PC-9 (cell line): ENCODE measurements around the gene CD48. TPM values are rescaled to one million over a fixed set of nuclear protein-coding genes. Genes with fewer than 3 reads are reported as not detected.

Experiments used
- BruUV-seq: library from RNA; stranded (reverse); fragments of 400-500 nt; replicated peaks from 2 replicates; lab custom pipeline; 2021; lab: Mats Ljungman, UMichigan
- CTCF ChIA-PET: fragments of 300-600 bp; sonication (Branson Sonifier 250); formaldehyde crosslinking; loops from one replicate; lab custom pipeline; 2022; ENCODE audit warnings: antibody characterized with exemption; lab: Charles Lee
- POLR2A ChIA-PET: fragments of 300-600 bp; sonication (Branson Sonifier 250); formaldehyde crosslinking; loops from one replicate; lab custom pipeline; 2022; ENCODE audit warnings: antibody characterized with exemption; ENCODE audit not compliant: unreplicated experiment; lab: Charles Lee
- DNase-seq, 2 experiments: peaks; one replicate each; pipeline versions ENCODE4 v3.0.0 to v3.0.0-alpha.2; 2015 to 2022; ENCODE audit warnings: mixed read lengths in 1 of 2
- H2AFZ ChIP-seq: fragments of 200-600 bp; sonication (generic); 2 replicates; pipeline ENCODE4 v1.8.1; 2017; ENCODE audit warnings: antibody characterized with exemption
- H3F3A ChIP-seq: fragments of 200-600 bp; sonication (generic); 2 replicates; pipeline ENCODE4 v1.8.1; 2017; ENCODE audit warnings: antibody characterized with exemption, mild to moderate bottlenecking, low read depth; ENCODE audit not compliant: insufficient read depth
- H3K27ac ChIP-seq: fragments of 200-600 bp; sonication (generic); 2 replicates; pipeline ENCODE4 v1.6.1; 2016; ENCODE audit warnings: mixed run types
- H3K27me3 ChIP-seq: fragments of 200-600 bp; sonication (generic); 2 replicates; pipeline ENCODE4 v1.6.1; 2016; ENCODE audit warnings: low read depth, mixed run types; ENCODE audit not compliant: insufficient read depth
- H3K36me3 ChIP-seq: fragments of 200-600 bp; sonication (generic); 2 replicates; pipeline ENCODE4 v1.6.1; 2016; ENCODE audit warnings: low read depth, mixed run types
- H3K4me1 ChIP-seq: fragments of 200-600 bp; sonication (generic); replicated peaks from 2 replicates; pipeline ENCODE4 v1.6.1; 2016; ENCODE audit warnings: mixed run types; ENCODE audit not compliant: insufficient read depth
- H3K4me2 ChIP-seq: fragments of 200-600 bp; sonication (generic); 2 replicates; pipeline ENCODE4 v1.6.1; 2017; ENCODE audit warnings: mixed run types
- H3K4me3 ChIP-seq: fragments of 200-600 bp; sonication (generic); 2 replicates; pipeline ENCODE4 v1.6.1; 2016; ENCODE audit warnings: mixed run types
- H3K79me2 ChIP-seq: fragments of 200-600 bp; sonication (generic); 2 replicates; pipeline ENCODE4 v1.6.1; 2017; ENCODE audit warnings: low read depth, mixed run types
- H3K9me2 ChIP-seq: fragments of 200-600 bp; sonication (generic); 2 replicates; pipeline ENCODE4 v1.8.1; 2017; ENCODE audit warnings: mild to moderate bottlenecking; ENCODE audit not compliant: insufficient read depth
- H3K9me3 ChIP-seq: fragments of 200-600 bp; sonication (generic); 2 replicates; pipeline ENCODE4 v1.8.1; 2016; ENCODE audit warnings: low read depth; ENCODE audit not compliant: insufficient read depth
- H4K20me1 ChIP-seq: fragments of 200-600 bp; sonication (generic); 2 replicates; pipeline ENCODE4 v1.8.1; 2017; ENCODE audit not compliant: insufficient read depth
- CTCF ChIP-seq: fragments of 200-600 bp; sonication (generic); conservative IDR thresholded peaks from 2 replicates; pipeline ENCODE4 v1.6.1; 2017; ENCODE audit warnings: mixed run types, antibody characterized with exemption, mild to moderate bottlenecking, moderate library complexity
- EZH2 ChIP-seq: fragments of 200-600 bp; sonication (generic); IDR thresholded peaks from 2 replicates; pipeline ENCODE4 v1.8.0; 2017; ENCODE audit warnings: antibody characterized with exemption, low read depth
- intact Hi-C: fragments of 100-400 bp; cut with micrococcal nuclease; formaldehyde crosslinking; loops from one replicate; pipeline ENCODE4 v1.10.0; 2022; ENCODE audit not compliant: unreplicated experiment
- total RNA-seq: library from RNA; stranded (reverse); gene quantifications from 2 replicates; pipeline ENCODE4 v1.2.3, GENCODE V29; 2021

The CD48 gene
- total RNA-seq, 1 experiment from 2014 or later = not detected

- no peak overlapping the region for H2AFZ ChIP-seq
- H3K4me1 ChIP-seq = no peaks in the 10 kb centered on the region
- intact Hi-C loops = no loop called here
- no peaks in the 10 kb centered on the region for H3K79me2 ChIP-seq
- H3K27me3 ChIP-seq = no peaks in the 10 kb centered on the region
- no peak overlapping the region for H3K27ac ChIP-seq
- no peak overlapping the region for H3K4me3 ChIP-seq
- no peak for DNase-seq
- H3K36me3 ChIP-seq = no peaks in the 10 kb centered on the region
- POLR2A ChIA-PET = no interaction called here
- TF ChIP-seq EZH2 (no peak), CTCF (no peak)
- BruUV-seq = no TSS peak
- no peaks in the 10 kb centered on the region for H3F3A ChIP-seq
- no peak overlapping the region for H3K4me2 ChIP-seq
- peaks cover 2% of the 10 kb centered on the region; the same call in 1 of the 2 replicates for H3K9me3 ChIP-seq
- CTCF ChIA-PET = no interaction called here
- no peaks in the 10 kb centered on the region for H4K20me1 ChIP-seq
- H3K9me2 ChIP-seq = no peaks in the 10 kb centered on the region
These were observed 26.6 kb upstream of the CD48 start for GRCh38 chr1:160738271-160738670.

DNA sequence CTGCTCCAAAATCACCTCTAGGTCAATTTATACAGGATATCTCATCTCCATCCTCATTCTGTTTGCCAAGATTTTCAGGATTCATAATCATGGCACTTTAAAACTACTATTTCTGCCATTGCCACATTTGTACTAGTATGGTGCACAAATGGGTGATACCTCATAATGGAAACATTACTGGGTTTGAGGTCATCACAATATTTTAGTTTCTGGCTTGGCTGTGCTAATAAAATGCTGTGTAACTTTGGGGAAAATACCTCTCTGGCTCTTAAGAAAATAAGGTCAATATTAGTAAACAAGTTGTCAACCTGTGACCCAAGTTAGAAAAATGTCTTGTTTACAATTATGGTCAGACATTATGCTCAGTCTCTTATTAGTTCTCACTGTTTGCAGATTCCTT, 22.7 kb upstream of the CD48 start:
- Histone ChIP-seq H3K9me3 (peaks cover 2% of the 10 kb centered on the region; the same call in 1 of the 2 replicates), H3K79me2 (no peaks in the 10 kb centered on the region), H3K4me2 (no peak overlapping the region), H4K20me1 (no peaks in the 10 kb centered on the region), H3K9me2 (no peaks in the 10 kb centered on the region), H3K4me3 (no peak overlapping the region), H3F3A (no peaks in the 10 kb centered on the region), H3K27me3 (no peaks in the 10 kb centered on the region), H3K4me1 (no peaks in the 10 kb centered on the region), H2AFZ (no peak overlapping the region), H3K36me3 (no peaks in the 10 kb centered on the region), H3K27ac (no peak overlapping the region)
- no peak for TF ChIP-seq CTCF
- TF ChIP-seq EZH2 = no peak
- POLR2A ChIA-PET = no interaction called here
- no TSS peak for BruUV-seq
- no peak for DNase-seq
- CTCF ChIA-PET = no interaction called here
- intact Hi-C loops = no loop called here

DNA sequence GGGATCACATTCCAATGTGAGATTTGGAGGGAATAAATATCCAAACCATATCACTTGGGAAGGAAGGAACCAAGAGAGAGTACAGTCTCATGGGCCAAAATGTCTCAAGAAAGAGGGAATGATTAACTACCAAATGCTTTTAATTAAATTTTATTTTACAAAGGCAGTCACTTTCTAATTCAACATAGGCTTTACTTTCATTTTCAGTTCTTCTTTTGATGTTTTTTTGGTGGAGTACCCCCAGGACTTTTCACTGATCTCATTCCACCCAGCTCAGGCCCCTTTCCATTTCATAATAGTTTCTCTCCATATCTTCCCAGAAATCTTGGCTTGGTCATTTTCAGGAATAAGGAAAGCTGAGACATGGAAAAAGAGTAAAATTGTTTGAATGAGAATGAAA, 22.3 kb upstream of the CD48 start:
- H4K20me1 ChIP-seq = no peaks in the 10 kb centered on the region
- no peak for DNase-seq
- peaks cover 2% of the 10 kb centered on the region; the same call in 1 of the 2 replicates for H3K9me3 ChIP-seq
- H3K4me3 ChIP-seq = no peak overlapping the region
- no peak overlapping the region for H3K27ac ChIP-seq
- H3K9me2 ChIP-seq = no peaks in the 10 kb centered on the region
- intact Hi-C loops = no loop called here
- no TSS peak for BruUV-seq
- CTCF ChIA-PET = no interaction called here
- H3K79me2 ChIP-seq = no peaks in the 10 kb centered on the region
- no peaks in the 10 kb centered on the region for H3K27me3 ChIP-seq
- H3K4me1 ChIP-seq = no peaks in the 10 kb centered on the region
- TF ChIP-seq EZH2 = no peak
- TF ChIP-seq CTCF = no peak
- H2AFZ ChIP-seq = no peak overlapping the region
- H3F3A ChIP-seq = no peaks in the 10 kb centered on the region
- H3K36me3 ChIP-seq = no peaks in the 10 kb centered on the region
- H3K4me2 ChIP-seq = no peak overlapping the region
- POLR2A ChIA-PET = no interaction called here
